ENCODE data around the gene BIRC2.

DNA sequence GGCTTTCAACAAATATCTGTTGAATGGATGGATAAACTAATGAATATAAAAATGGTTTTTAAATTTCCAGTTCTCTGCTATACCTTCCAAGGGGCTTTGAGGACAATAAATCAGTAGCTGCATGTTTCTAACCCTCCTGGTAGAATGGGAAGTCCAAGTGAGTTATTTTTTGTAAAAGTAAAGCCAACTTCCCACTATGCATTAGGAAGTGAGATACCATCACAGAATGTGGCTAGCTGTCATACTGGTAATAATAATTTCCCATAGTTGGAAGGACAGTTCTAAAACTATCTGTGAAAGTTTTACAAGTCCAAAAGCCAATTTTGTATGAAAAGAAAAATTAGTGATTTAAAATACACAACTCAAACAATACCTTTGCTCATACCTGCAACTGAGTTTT is 55.5 kb downstream of the BIRC2 start:
- TF ChIP-seq, protein P1, sequence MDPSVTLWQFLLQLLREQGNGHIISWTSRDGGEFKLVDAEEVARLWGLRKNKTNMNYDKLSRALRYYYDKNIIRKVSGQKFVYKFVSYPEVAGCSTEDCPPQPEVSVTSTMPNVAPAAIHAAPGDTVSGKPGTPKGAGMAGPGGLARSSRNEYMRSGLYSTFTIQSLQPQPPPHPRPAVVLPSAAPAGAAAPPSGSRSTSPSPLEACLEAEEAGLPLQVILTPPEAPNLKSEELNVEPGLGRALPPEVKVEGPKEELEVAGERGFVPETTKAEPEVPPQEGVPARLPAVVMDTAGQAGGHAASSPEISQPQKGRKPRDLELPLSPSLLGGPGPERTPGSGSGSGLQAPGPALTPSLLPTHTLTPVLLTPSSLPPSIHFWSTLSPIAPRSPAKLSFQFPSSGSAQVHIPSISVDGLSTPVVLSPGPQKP (IDR thresholded peaks at IDR 0.05; ENCODE audit: borderline replicate concordance, low read depth, low read length), result no peak
- TF ChIP-seq, protein P2, sequence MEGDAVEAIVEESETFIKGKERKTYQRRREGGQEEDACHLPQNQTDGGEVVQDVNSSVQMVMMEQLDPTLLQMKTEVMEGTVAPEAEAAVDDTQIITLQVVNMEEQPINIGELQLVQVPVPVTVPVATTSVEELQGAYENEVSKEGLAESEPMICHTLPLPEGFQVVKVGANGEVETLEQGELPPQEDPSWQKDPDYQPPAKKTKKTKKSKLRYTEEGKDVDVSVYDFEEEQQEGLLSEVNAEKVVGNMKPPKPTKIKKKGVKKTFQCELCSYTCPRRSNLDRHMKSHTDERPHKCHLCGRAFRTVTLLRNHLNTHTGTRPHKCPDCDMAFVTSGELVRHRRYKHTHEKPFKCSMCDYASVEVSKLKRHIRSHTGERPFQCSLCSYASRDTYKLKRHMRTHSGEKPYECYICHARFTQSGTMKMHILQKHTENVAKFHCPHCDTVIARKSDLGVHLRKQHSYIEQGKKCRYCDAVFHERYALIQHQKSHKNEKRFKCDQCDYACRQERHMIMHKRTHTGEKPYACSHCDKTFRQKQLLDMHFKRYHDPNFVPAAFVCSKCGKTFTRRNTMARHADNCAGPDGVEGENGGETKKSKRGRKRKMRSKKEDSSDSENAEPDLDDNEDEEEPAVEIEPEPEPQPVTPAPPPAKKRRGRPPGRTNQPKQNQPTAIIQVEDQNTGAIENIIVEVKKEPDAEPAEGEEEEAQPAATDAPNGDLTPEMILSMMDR (conservative IDR thresholded peaks at IDR 0.05; ENCODE audit: low read depth, low read length), result no peak
- no peak for TF ChIP-seq MAZ (IDR thresholded peaks at IDR 0.05; ENCODE audit: borderline replicate concordance, low read depth, low read length)
- TF ChIP-seq SMC3 (IDR thresholded peaks at IDR 0.05; ENCODE audit: low read depth, low read length), result no peak
